K562 (cell line): ENCODE results near the gene SEC14L2. TPM values are rescaled to one million over a fixed set of nuclear protein-coding genes. Genes with fewer than 3 reads are reported as not detected.

Source experiments
- CCAR2 ChIP-seq: fragments of 200-400 bp; formaldehyde crosslinking; IDR thresholded peaks from 2 replicates; pipeline ENCODE4 v1.6.1; 2017; ENCODE audit warnings: mild to moderate bottlenecking, low read depth, low read length
- MIER1 ChIP-seq: fragments of 450-650 bp; IDR thresholded peaks from 2 replicates; pipeline ENCODE4 v1.6.1; 2016; ENCODE audit warnings: antibody characterized with exemption, mild to moderate bottlenecking, low read depth
- TCF7L2 ChIP-seq: fragments of 150-350 bp; IDR thresholded peaks from 2 replicates; pipeline ENCODE4 v1.6.1; 2016; ENCODE audit warnings: low read depth, mild to moderate bottlenecking, low read length, moderate library complexity
- ZNF133 ChIP-seq: fragments of 250-450 bp; sonication (Bioruptor Pico); IDR thresholded peaks from 2 replicates; pipeline ENCODE4 v1.4.0; 2020; ENCODE audit warnings: mild to moderate bottlenecking
- ZNF766 ChIP-seq: fragments of 200-800 bp; sonication (Bioruptor generic); conservative IDR thresholded peaks from 2 replicates; pipeline ENCODE4 v1.6.1; 2016; ENCODE audit warnings: missing genetic modification characterization, missing compliant biosample characterization
- polyA plus RNA-seq, 8 experiments: library from polyadenylated mRNA; depleted of rRNA in 4 of 8; stranded (reverse) in 5 of 8; unstranded in 3 of 8; fragments of >200 nt; fragmentation: Nextera tagmentation in 2 of 8; fragmentation: Illumina TruSeq in 1 of 8; extraction: Ambion mirVana in 2 of 8; extraction: Trizol in 1 of 8; gene quantifications; 2 replicates each; pipeline versions ENCODE4 v1.2.1 to v1.2.3, GENCODE V29; 2011 to 2014; ENCODE audit warnings: inconsistent platforms in 1 of 8, missing spikeins in 1 of 8
- total RNA-seq, 7 experiments: library from RNA; depleted of rRNA in 6 of 7; stranded (reverse); fragments of >200 nt in 6 of 7; fragmentation: Illumina TruSeq in 2 of 7; extraction: Trizol in 2 of 7; gene quantifications; 2 replicates each; pipeline versions ENCODE4 v1.2.1 to v1.2.3, GENCODE V29; 2011 to 2021; ENCODE audit warnings: low replicate concordance in 1 of 7
- TF ChIP-seq, protein P1 (sequence below), 2 experiments: fragments of 450-650 bp; formaldehyde crosslinking in 1 of 2; IDR thresholded peaks; 2 replicates each; pipeline versions ENCODE4 v1.4.0 to v1.6.1; 2014 to 2020; ENCODE audit warnings: mild to moderate bottlenecking in 2 of 2, borderline replicate concordance in 1 of 2, low read depth in 1 of 2
- TF ChIP-seq, protein P2 (sequence below), 2 experiments: fragments of 450-650 bp; IDR thresholded peaks; 2 replicates each; pipeline ENCODE4 v1.6.1; 2018; ENCODE audit warnings: mild to moderate bottlenecking in 2 of 2, low read depth in 1 of 2; ENCODE audit not compliant: partially characterized antibody in 2 of 2
- TF ChIP-seq, protein P3 (sequence below), 2 experiments: fragments of 450-650 bp in 1 of 2; IDR thresholded peaks; 2 replicates each; pipeline ENCODE4 v1.6.1; 2011 to 2017; ENCODE audit warnings: low read depth in 2 of 2, antibody characterized with exemption in 1 of 2, borderline replicate concordance in 1 of 2, low read length in 1 of 2, mild to moderate bottlenecking in 1 of 2, mixed read lengths in 1 of 2; ENCODE audit not compliant: control insufficient read depth in 1 of 2

SEC14L2 gene
- total and polyA plus RNA-seq, 9 of the 15 experiments (the other 6 are each of a cell fraction or from before 2014, with no cell fraction given): 0.03 to 0.17 (median 0.10) TPM

DNA sequence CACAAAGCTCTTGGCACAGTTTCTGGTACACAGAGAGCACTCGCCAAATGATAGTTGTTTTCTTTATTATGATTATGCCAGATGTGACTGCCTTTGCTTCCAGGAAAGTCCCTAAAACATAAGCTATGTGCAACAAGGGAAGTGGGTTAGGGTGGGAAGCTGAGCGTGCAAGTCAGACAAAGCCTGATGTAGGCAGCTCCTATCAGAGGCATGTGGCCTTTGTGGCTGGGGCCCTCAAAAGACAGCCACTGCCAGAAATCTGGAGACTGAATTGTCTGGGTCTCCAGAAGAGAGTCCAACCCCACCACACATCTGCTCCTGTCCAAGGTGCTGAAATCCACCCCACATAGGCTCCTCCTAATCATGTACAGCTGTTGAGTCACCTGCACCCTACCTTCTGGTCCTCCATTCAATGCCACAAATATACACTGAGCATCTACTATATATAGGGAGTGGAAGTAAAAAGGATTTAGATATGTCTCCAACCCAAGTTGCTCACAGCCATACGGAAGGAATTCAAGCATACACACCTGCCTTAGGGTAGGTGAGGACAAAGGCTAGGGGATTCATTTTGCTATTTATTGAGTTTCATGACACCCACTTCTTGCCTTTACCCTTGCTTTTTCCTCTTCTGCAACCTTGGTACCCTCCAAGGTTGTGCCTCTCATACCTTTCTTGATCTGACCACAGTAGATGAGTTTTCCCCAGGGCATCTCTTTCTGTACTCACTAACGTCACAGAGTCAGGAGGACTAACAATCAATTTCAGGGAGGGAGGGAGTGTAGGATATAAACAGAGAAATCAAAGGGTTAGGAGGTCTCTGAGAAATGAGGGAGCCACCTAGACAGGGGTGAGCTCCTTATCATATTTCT, 62.6 kb downstream of the SEC14L2 start (continued):
- TF ChIP-seq TCF7L2: no peak
- no peak for TF ChIP-seq CCAR2
- TF ChIP-seq ZNF766 (CRISPR knock-in tag): 0 out of 2 replicates have a peak, but pooled peaks have one; percentile 33
- no peak for TF ChIP-seq ZNF133 (CRISPR knock-in tag)
- TF ChIP-seq, protein P1, sequence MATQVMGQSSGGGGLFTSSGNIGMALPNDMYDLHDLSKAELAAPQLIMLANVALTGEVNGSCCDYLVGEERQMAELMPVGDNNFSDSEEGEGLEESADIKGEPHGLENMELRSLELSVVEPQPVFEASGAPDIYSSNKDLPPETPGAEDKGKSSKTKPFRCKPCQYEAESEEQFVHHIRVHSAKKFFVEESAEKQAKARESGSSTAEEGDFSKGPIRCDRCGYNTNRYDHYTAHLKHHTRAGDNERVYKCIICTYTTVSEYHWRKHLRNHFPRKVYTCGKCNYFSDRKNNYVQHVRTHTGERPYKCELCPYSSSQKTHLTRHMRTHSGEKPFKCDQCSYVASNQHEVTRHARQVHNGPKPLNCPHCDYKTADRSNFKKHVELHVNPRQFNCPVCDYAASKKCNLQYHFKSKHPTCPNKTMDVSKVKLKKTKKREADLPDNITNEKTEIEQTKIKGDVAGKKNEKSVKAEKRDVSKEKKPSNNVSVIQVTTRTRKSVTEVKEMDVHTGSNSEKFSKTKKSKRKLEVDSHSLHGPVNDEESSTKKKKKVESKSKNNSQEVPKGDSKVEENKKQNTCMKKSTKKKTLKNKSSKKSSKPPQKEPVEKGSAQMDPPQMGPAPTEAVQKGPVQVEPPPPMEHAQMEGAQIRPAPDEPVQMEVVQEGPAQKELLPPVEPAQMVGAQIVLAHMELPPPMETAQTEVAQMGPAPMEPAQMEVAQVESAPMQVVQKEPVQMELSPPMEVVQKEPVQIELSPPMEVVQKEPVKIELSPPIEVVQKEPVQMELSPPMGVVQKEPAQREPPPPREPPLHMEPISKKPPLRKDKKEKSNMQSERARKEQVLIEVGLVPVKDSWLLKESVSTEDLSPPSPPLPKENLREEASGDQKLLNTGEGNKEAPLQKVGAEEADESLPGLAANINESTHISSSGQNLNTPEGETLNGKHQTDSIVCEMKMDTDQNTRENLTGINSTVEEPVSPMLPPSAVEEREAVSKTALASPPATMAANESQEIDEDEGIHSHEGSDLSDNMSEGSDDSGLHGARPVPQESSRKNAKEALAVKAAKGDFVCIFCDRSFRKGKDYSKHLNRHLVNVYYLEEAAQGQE (IDR thresholded peaks at IDR 0.05; ENCODE audit: borderline replicate concordance): peak; percentile 98
- TF ChIP-seq, protein P1 (CRISPR knock-in tag; IDR thresholded peaks at IDR 0.05; ENCODE audit: low read depth): peak; percentile 90
- TF ChIP-seq, protein P2, sequence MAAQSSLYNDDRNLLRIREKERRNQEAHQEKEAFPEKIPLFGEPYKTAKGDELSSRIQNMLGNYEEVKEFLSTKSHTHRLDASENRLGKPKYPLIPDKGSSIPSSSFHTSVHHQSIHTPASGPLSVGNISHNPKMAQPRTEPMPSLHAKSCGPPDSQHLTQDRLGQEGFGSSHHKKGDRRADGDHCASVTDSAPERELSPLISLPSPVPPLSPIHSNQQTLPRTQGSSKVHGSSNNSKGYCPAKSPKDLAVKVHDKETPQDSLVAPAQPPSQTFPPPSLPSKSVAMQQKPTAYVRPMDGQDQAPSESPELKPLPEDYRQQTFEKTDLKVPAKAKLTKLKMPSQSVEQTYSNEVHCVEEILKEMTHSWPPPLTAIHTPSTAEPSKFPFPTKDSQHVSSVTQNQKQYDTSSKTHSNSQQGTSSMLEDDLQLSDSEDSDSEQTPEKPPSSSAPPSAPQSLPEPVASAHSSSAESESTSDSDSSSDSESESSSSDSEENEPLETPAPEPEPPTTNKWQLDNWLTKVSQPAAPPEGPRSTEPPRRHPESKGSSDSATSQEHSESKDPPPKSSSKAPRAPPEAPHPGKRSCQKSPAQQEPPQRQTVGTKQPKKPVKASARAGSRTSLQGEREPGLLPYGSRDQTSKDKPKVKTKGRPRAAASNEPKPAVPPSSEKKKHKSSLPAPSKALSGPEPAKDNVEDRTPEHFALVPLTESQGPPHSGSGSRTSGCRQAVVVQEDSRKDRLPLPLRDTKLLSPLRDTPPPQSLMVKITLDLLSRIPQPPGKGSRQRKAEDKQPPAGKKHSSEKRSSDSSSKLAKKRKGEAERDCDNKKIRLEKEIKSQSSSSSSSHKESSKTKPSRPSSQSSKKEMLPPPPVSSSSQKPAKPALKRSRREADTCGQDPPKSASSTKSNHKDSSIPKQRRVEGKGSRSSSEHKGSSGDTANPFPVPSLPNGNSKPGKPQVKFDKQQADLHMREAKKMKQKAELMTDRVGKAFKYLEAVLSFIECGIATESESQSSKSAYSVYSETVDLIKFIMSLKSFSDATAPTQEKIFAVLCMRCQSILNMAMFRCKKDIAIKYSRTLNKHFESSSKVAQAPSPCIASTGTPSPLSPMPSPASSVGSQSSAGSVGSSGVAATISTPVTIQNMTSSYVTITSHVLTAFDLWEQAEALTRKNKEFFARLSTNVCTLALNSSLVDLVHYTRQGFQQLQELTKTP (IDR thresholded peaks at IDR 0.05; ENCODE audit: low read depth in 1 of 2, partially characterized antibody in 2 of 2): peak in 1 of 2 experiments; percentile 57
- TF ChIP-seq MIER1: peak; percentile 93
- TF ChIP-seq, protein P3, sequence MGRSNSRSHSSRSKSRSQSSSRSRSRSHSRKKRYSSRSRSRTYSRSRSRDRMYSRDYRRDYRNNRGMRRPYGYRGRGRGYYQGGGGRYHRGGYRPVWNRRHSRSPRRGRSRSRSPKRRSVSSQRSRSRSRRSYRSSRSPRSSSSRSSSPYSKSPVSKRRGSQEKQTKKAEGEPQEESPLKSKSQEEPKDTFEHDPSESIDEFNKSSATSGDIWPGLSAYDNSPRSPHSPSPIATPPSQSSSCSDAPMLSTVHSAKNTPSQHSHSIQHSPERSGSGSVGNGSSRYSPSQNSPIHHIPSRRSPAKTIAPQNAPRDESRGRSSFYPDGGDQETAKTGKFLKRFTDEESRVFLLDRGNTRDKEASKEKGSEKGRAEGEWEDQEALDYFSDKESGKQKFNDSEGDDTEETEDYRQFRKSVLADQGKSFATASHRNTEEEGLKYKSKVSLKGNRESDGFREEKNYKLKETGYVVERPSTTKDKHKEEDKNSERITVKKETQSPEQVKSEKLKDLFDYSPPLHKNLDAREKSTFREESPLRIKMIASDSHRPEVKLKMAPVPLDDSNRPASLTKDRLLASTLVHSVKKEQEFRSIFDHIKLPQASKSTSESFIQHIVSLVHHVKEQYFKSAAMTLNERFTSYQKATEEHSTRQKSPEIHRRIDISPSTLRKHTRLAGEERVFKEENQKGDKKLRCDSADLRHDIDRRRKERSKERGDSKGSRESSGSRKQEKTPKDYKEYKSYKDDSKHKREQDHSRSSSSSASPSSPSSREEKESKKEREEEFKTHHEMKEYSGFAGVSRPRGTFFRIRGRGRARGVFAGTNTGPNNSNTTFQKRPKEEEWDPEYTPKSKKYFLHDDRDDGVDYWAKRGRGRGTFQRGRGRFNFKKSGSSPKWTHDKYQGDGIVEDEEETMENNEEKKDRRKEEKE (IDR thresholded peaks at IDR 0.05; ENCODE audit: borderline replicate concordance in 1 of 2, control insufficient read depth in 1 of 2, low read depth in 2 of 2, low read length in 1 of 2): no peak
